K562 (cell line): ENCODE measurements around the gene SLC16A5. TPM values are rescaled to one million over a fixed set of nuclear protein-coding genes. Genes with fewer than 3 reads are reported as not detected.
A peak's percentile ranks its signal among the peaks of the same experiment; 100 is the strongest.

Experiments
- EP400 ChIP-seq: fragments of 450-650 bp; IDR thresholded peaks from 2 replicates; pipeline ENCODE4 v1.6.1; 2017; ENCODE audit warnings: antibody characterized with exemption, mild to moderate bottlenecking, moderate library complexity
- ETV1 ChIP-seq: fragments of 450-650 bp; conservative IDR thresholded peaks from 2 replicates; pipeline ENCODE4 v1.6.1; 2016; ENCODE audit warnings: missing genetic modification characterization, control low read depth, low read depth, missing compliant biosample characterization
- ILF3 ChIP-seq: fragments of 450-650 bp; IDR thresholded peaks from 2 replicates; pipeline ENCODE4 v1.6.1; 2018; ENCODE audit warnings: antibody characterized with exemption, mild to moderate bottlenecking, moderate library complexity, borderline replicate concordance
- NR2F6 ChIP-seq: fragments of 450-650 bp; formaldehyde crosslinking; IDR thresholded peaks from 2 replicates; pipeline ENCODE4 v1.4.0; 2020; ENCODE audit warnings: mild to moderate bottlenecking
- RAD21 ChIP-seq, 2 experiments: fragments of 250-450 bp in 1 of 2; fragments of 450-650 bp in 1 of 2; sonication (Bioruptor Pico) in 1 of 2; formaldehyde crosslinking in 1 of 2; IDR thresholded peaks in 1 of 2; conservative IDR thresholded peaks in 1 of 2; 2 replicates each; pipeline versions ENCODE4 v1.4.0 to v1.8.0; 2020 to 2022; ENCODE audit warnings: mild to moderate bottlenecking in 2 of 2, moderate library complexity in 1 of 2
- TAF9B ChIP-seq: fragments of 450-650 bp; IDR thresholded peaks from 2 replicates; pipeline ENCODE4 v1.6.1; 2018; ENCODE audit warnings: mild to moderate bottlenecking; ENCODE audit not compliant: partially characterized antibody
- TOE1 ChIP-seq, 2 experiments: fragments of 450-650 bp in 1 of 2; sonication (generic) in 1 of 2; formaldehyde crosslinking in 1 of 2; IDR thresholded peaks; 2 replicates each; pipeline versions ENCODE4 v1.7.1 to v1.8.0; 2016 to 2022; ENCODE audit warnings: borderline replicate concordance in 2 of 2, mild to moderate bottlenecking in 2 of 2, antibody characterized with exemption in 1 of 2, inconsistent platforms in 1 of 2, low read depth in 1 of 2, missing genetic modification reagents in 1 of 2, moderate library complexity in 1 of 2
- ZBTB8A ChIP-seq: fragments of 450-650 bp; IDR thresholded peaks from 2 replicates; pipeline ENCODE4 v1.6.1; 2018; ENCODE audit warnings: mild to moderate bottlenecking, moderate library complexity; ENCODE audit not compliant: partially characterized antibody
- ZNF592 ChIP-seq: fragments of 450-650 bp; IDR thresholded peaks from 2 replicates; pipeline ENCODE4 v1.6.1; 2017; ENCODE audit warnings: antibody characterized with exemption, mild to moderate bottlenecking
- polyA plus RNA-seq, 8 experiments: library from polyadenylated mRNA; depleted of rRNA in 4 of 8; stranded (reverse) in 5 of 8; unstranded in 3 of 8; fragments of >200 nt; fragmentation: Nextera tagmentation in 2 of 8; fragmentation: Illumina TruSeq in 1 of 8; extraction: Ambion mirVana in 2 of 8; extraction: Trizol in 1 of 8; gene quantifications; 2 replicates each; pipeline versions ENCODE4 v1.2.1 to v1.2.3, GENCODE V29; 2011 to 2014; ENCODE audit warnings: inconsistent platforms in 1 of 8, missing spikeins in 1 of 8
- total RNA-seq, 7 experiments: library from RNA; depleted of rRNA in 6 of 7; stranded (reverse); fragments of >200 nt in 6 of 7; fragmentation: Illumina TruSeq in 2 of 7; extraction: Trizol in 2 of 7; gene quantifications; 2 replicates each; pipeline versions ENCODE4 v1.2.1 to v1.2.3, GENCODE V29; 2011 to 2021; ENCODE audit warnings: low replicate concordance in 1 of 7
- TF ChIP-seq, protein P1 (sequence below): fragments of 450-650 bp; IDR thresholded peaks from 2 replicates; pipeline ENCODE4 v1.6.1; 2016; ENCODE audit warnings: mild to moderate bottlenecking

Gene SLC16A5
- total and polyA plus RNA-seq, 9 of the 15 experiments (the other 6 are each of a cell fraction or from before 2014, with no cell fraction given) = 0.06 to 2.6 (median 0.91) TPM

GRCh38 chr17:75086496-75087181, 1.1 kb upstream of the SLC16A5 start (continued):
- TF ChIP-seq, protein P1, sequence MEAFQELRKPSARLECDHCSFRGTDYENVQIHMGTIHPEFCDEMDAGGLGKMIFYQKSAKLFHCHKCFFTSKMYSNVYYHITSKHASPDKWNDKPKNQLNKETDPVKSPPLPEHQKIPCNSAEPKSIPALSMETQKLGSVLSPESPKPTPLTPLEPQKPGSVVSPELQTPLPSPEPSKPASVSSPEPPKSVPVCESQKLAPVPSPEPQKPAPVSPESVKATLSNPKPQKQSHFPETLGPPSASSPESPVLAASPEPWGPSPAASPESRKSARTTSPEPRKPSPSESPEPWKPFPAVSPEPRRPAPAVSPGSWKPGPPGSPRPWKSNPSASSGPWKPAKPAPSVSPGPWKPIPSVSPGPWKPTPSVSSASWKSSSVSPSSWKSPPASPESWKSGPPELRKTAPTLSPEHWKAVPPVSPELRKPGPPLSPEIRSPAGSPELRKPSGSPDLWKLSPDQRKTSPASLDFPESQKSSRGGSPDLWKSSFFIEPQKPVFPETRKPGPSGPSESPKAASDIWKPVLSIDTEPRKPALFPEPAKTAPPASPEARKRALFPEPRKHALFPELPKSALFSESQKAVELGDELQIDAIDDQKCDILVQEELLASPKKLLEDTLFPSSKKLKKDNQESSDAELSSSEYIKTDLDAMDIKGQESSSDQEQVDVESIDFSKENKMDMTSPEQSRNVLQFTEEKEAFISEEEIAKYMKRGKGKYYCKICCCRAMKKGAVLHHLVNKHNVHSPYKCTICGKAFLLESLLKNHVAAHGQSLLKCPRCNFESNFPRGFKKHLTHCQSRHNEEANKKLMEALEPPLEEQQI = no peak
- TF ChIP-seq EP400 (peak; percentile 49; the same call in 1 of the 2 replicates), ZNF592 (peak; percentile 67), ILF3 (no peak), NR2F6 (CRISPR knock-in tag) (no peak), RAD21 (CRISPR knock-in tag; conservative IDR thresholded peaks at IDR 0.05 in 1 of 2, IDR thresholded peaks at IDR 0.05 in 1 of 2) (peak in 1 of 2 experiments; percentile 54; a peak in 2 of 4 replicates), TAF9B (no peak), ZBTB8A (no peak), TOE1 (IDR thresholded peaks at IDR 0.05; ENCODE audit: borderline replicate concordance) (peak; percentile 20; the same call in 1 of the 2 replicates), TOE1 (CRISPR knock-in tag; IDR thresholded peaks at IDR 0.05; ENCODE audit: borderline replicate concordance, low read depth) (no peak), ETV1 (peak; percentile 65)
